Neural cell (in vitro differentiated cells): ENCODE results near the gene CDK6. TPM values are rescaled to one million over a fixed set of nuclear protein-coding genes. Genes with fewer than 3 reads are reported as not detected.

Experiments
- H2AFZ ChIP-seq: fragments of 200-600, 300-800 bp; sonication (generic), shearing (Covaris generic); 2 replicates; pipeline ENCODE4 v1.6.0; 2014; ENCODE audit warnings: low read depth, mild to moderate bottlenecking, antibody characterized with exemption, low read length, moderate library complexity
- H3F3A ChIP-seq: fragments of 200-600 bp; shearing (Covaris generic); 2 replicates; pipeline ENCODE4 v1.6.1; 2016; ENCODE audit warnings: mild to moderate bottlenecking, moderate library complexity, mixed read lengths, antibody characterized with exemption, low read length; ENCODE audit not compliant: insufficient read depth, poor library complexity, severe bottlenecking
- H3K27ac ChIP-seq: fragments of 200-600, 300-800 bp; sonication (generic), shearing (Covaris generic); 2 replicates; pipeline ENCODE4 v1.5.1; 2014; ENCODE audit warnings: mild to moderate bottlenecking, low read length, moderate library complexity
- H3K27me3 ChIP-seq: fragments of 300-800, 200-600 bp; sonication (generic), shearing (Covaris generic); 2 replicates; pipeline ENCODE4 v1.6.0; 2014; ENCODE audit warnings: mild to moderate bottlenecking, low read depth, low read length, moderate library complexity; ENCODE audit not compliant: insufficient read depth
- H3K36me3 ChIP-seq: fragments of 300-800, 200-600 bp; sonication (generic), shearing (Covaris generic); 2 replicates; pipeline ENCODE4 v1.5.1; 2014; ENCODE audit warnings: mild to moderate bottlenecking, antibody characterized with exemption, low read length, moderate library complexity; ENCODE audit not compliant: insufficient read depth
- H3K4me2 ChIP-seq: fragments of 300-800, 200-600 bp; sonication (generic), shearing (Covaris generic); 2 replicates; pipeline ENCODE4 v1.6.0; 2014; ENCODE audit warnings: mild to moderate bottlenecking, low read length
- H3K4me3 ChIP-seq: fragments of 300-800, 200-600 bp; sonication (generic), shearing (Covaris generic); 2 replicates; pipeline ENCODE4 v1.5.1; 2014; ENCODE audit warnings: mild to moderate bottlenecking, low read length, moderate library complexity
- H3K79me2 ChIP-seq: fragments of 200-600 bp; shearing (Covaris generic); replicated peaks from 2 replicates; pipeline ENCODE4 v1.6.0; 2014; ENCODE audit warnings: mild to moderate bottlenecking, low read length, moderate library complexity; ENCODE audit not compliant: insufficient read depth
- H3K9ac ChIP-seq: fragments of 300-800, 200-600 bp; sonication (generic), shearing (Covaris generic); 2 replicates; pipeline ENCODE4 v1.6.1; 2016; ENCODE audit warnings: mild to moderate bottlenecking, low read length, mixed read lengths
- H3K9me2 ChIP-seq: fragments of 200-600 bp; shearing (Covaris generic); 2 replicates; pipeline ENCODE4 v1.6.1; 2016; ENCODE audit warnings: mild to moderate bottlenecking, low read length, mixed read lengths; ENCODE audit not compliant: insufficient read depth
- H3K9me3 ChIP-seq: fragments of 200-600, 300-800 bp; sonication (generic), shearing (Covaris generic); 2 replicates; pipeline ENCODE4 v1.6.1; 2016; ENCODE audit warnings: mild to moderate bottlenecking, mixed run types, low read length, moderate library complexity, mixed read lengths
- H4K20me1 ChIP-seq: fragments of 200-600 bp; shearing (Covaris generic); 2 replicates; pipeline ENCODE4 v1.6.1; 2016; ENCODE audit warnings: mild to moderate bottlenecking, mixed run types; ENCODE audit not compliant: insufficient read depth
- EP300 ChIP-seq: fragments of 450-650 bp; conservative IDR thresholded peaks from 2 replicates; pipeline ENCODE4 v1.6.1; 2014; ENCODE audit warnings: antibody characterized with exemption, mild to moderate bottlenecking, moderate library complexity; ENCODE audit not compliant: poor library complexity, severe bottlenecking
- EZH2 ChIP-seq: fragments of 200-600, 300-800 bp; shearing (Covaris generic), sonication (generic); IDR thresholded peaks from 2 replicates; pipeline ENCODE4 v1.6.1; 2014; ENCODE audit warnings: antibody characterized with exemption, low read length, borderline replicate concordance, mild to moderate bottlenecking; ENCODE audit not compliant: insufficient read depth, poor library complexity, severe bottlenecking
- MXI1 ChIP-seq: fragments of 450-650 bp; conservative IDR thresholded peaks from 2 replicates; pipeline ENCODE4 v1.6.1; 2014; ENCODE audit warnings: antibody characterized with exemption, mild to moderate bottlenecking; ENCODE audit not compliant: poor library complexity, severe bottlenecking
- POLR2AphosphoS5 ChIP-seq: IDR thresholded peaks from 2 replicates; pipeline ENCODE4 v1.6.1; 2012
- RAD21 ChIP-seq: fragments of 450-650 bp; conservative IDR thresholded peaks from 2 replicates; pipeline ENCODE4 v1.6.1; 2014; ENCODE audit warnings: antibody characterized with exemption, mild to moderate bottlenecking, moderate library complexity
- SMC3 ChIP-seq: fragments of 450-650 bp; conservative IDR thresholded peaks from 2 replicates; pipeline ENCODE4 v1.6.1; 2014; ENCODE audit warnings: antibody characterized with exemption, mild to moderate bottlenecking, moderate library complexity; ENCODE audit not compliant: poor library complexity
- TAF1 ChIP-seq: IDR thresholded peaks from 2 replicates; pipeline ENCODE4 v1.6.1; 2012; ENCODE audit warnings: low read depth
- polyA plus RNA-seq: library from polyadenylated mRNA; depleted of rRNA; stranded (reverse); fragments of >200 nt; gene quantifications from 2 replicates; pipeline ENCODE4 v1.2.3, GENCODE V29; 2014
- TF ChIP-seq, protein P1 (sequence below): fragments of 450-650 bp; IDR thresholded peaks from 2 replicates; pipeline ENCODE4 v1.5.1; 2014; ENCODE audit warnings: antibody characterized with exemption, mild to moderate bottlenecking, moderate library complexity; ENCODE audit not compliant: poor library complexity, severe bottlenecking
- TF ChIP-seq, protein P2 (sequence below): IDR thresholded peaks from 2 replicates; pipeline ENCODE4 v1.6.1; 2012; ENCODE audit warnings: borderline replicate concordance

The CDK6 gene
- polyA plus RNA-seq, 1 donor from 2014 or later: 4.1 TPM

DNA sequence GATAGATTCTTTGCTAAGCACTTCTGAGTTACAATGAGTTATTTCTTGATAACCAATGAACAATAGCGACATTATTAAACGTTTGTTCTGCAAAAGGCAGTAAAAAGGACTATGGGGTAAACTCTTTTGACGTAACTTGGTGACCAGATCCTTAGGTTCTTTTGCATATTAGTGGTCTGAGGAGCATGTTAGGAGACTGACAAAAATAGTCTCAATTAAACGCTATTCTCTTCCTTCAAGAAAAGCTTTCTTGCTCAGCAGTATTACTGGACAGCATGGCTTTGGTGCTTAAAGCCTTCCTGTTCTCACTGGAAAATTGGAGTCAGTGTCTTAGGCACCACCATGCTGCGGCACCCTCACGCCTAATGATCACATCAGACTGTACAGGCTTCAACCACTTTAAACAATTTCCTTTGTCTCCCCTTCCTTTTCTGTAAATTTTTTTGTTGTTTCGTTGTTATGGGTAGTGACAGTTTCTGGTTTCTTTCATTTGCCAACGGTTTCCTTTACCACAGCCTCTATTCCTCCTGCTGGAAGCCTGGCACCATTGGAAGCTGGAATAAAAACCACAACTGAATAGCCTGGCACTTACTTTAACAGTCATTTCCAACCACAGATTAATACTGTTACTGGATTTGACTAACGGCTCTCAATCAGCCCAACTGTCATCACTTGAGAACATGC lies 197.0 kb downstream of the CDK6 start:
- H3K9ac ChIP-seq: no peak overlapping the region
- no peaks in the 10 kb centered on the region for H3K9me2 ChIP-seq

DNA sequence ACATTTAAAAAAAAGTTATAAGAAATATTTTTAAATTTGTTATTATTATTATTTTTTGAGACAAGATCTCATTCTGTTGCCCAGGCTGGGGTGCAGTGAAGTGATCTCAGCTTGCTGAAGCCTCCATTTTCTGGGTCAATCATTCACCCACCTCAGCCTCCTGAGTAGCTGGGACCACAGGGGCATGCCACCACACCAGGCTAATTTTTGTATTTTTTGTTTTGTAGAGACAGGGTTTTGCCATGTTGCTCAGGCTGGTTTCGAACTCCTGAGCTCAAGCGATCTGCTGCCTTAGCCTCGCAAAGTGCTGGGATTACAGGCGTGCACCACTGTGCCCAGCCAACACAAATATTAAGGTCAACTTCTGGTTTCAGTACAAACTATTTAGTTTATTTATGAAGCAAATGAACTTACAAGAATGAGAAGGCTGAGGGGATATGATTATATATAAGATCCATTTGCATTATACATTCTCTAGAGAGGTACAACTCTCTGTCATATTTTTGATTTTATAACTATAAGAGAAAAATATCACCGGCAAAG lies 200.3 kb downstream of the CDK6 start:
- Histone ChIP-seq H3K9me3 (no peaks in the 10 kb centered on the region), H3K27me3 (no peaks in the 10 kb centered on the region), H3K4me3 (no peak overlapping the region), H2AFZ (no peak overlapping the region), H3K79me2 (no peaks in the 10 kb centered on the region), H3K36me3 (no peaks in the 10 kb centered on the region), H3K9ac (no peak overlapping the region), H3F3A (no peaks in the 10 kb centered on the region), H4K20me1 (no peaks in the 10 kb centered on the region), H3K27ac (no peak overlapping the region), H3K4me2 (no peak overlapping the region), H3K9me2 (no peaks in the 10 kb centered on the region)
- TF ChIP-seq TAF1 (no peak), POLR2AphosphoS5 (no peak), MXI1 (no peak), RAD21 (no peak), EP300 (no peak), SMC3 (no peak), EZH2 (no peak)
- TF ChIP-seq, protein P1, sequence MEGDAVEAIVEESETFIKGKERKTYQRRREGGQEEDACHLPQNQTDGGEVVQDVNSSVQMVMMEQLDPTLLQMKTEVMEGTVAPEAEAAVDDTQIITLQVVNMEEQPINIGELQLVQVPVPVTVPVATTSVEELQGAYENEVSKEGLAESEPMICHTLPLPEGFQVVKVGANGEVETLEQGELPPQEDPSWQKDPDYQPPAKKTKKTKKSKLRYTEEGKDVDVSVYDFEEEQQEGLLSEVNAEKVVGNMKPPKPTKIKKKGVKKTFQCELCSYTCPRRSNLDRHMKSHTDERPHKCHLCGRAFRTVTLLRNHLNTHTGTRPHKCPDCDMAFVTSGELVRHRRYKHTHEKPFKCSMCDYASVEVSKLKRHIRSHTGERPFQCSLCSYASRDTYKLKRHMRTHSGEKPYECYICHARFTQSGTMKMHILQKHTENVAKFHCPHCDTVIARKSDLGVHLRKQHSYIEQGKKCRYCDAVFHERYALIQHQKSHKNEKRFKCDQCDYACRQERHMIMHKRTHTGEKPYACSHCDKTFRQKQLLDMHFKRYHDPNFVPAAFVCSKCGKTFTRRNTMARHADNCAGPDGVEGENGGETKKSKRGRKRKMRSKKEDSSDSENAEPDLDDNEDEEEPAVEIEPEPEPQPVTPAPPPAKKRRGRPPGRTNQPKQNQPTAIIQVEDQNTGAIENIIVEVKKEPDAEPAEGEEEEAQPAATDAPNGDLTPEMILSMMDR: no peak
- TF ChIP-seq, protein P2, sequence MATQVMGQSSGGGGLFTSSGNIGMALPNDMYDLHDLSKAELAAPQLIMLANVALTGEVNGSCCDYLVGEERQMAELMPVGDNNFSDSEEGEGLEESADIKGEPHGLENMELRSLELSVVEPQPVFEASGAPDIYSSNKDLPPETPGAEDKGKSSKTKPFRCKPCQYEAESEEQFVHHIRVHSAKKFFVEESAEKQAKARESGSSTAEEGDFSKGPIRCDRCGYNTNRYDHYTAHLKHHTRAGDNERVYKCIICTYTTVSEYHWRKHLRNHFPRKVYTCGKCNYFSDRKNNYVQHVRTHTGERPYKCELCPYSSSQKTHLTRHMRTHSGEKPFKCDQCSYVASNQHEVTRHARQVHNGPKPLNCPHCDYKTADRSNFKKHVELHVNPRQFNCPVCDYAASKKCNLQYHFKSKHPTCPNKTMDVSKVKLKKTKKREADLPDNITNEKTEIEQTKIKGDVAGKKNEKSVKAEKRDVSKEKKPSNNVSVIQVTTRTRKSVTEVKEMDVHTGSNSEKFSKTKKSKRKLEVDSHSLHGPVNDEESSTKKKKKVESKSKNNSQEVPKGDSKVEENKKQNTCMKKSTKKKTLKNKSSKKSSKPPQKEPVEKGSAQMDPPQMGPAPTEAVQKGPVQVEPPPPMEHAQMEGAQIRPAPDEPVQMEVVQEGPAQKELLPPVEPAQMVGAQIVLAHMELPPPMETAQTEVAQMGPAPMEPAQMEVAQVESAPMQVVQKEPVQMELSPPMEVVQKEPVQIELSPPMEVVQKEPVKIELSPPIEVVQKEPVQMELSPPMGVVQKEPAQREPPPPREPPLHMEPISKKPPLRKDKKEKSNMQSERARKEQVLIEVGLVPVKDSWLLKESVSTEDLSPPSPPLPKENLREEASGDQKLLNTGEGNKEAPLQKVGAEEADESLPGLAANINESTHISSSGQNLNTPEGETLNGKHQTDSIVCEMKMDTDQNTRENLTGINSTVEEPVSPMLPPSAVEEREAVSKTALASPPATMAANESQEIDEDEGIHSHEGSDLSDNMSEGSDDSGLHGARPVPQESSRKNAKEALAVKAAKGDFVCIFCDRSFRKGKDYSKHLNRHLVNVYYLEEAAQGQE: no peak

More for the DNA sequence above, 197.0 kb downstream of the CDK6 start:
- Histone ChIP-seq H3K27me3 (no peaks in the 10 kb centered on the region), H4K20me1 (no peaks in the 10 kb centered on the region), H3K36me3 (no peaks in the 10 kb centered on the region), H2AFZ (no peak overlapping the region), H3K27ac (no peak overlapping the region), H3K4me3 (no peak overlapping the region), H3K4me2 (no peak overlapping the region), H3K79me2 (no peaks in the 10 kb centered on the region), H3F3A (no peaks in the 10 kb centered on the region), H3K9me3 (no peaks in the 10 kb centered on the region)
- no peak for TF ChIP-seq EZH2

DNA sequence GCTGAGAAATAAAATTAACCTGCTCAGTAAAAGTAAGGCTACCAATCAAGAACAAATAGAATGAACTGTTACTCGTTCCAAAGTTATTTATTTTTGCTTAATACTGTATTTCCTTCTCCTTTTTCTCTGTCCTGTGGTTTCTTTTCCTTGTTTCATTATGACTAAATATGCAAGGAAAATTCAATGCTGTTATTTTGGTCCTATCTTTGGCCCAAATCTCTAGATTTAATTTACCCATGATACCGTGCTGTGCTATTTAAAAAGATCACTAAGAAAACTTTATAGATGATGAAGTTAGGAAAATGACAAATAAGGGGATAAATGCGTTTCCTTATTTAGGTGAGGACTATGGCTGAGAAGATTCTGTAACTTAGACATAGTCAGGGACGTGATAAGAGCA lies 200.8 kb downstream of the CDK6 start:
- H3K36me3 ChIP-seq: no peaks in the 10 kb centered on the region
- H3K9ac ChIP-seq: no peak overlapping the region
- H3F3A ChIP-seq: no peaks in the 10 kb centered on the region
- no peaks in the 10 kb centered on the region for H3K27me3 ChIP-seq
- no peaks in the 10 kb centered on the region for H4K20me1 ChIP-seq
- TF ChIP-seq, protein P1: no peak
- no peak for TF ChIP-seq TAF1
- no peak for TF ChIP-seq EZH2
- TF ChIP-seq, protein P2: no peak
- no peak for TF ChIP-seq RAD21
- TF ChIP-seq MXI1: no peak
- TF ChIP-seq POLR2AphosphoS5: no peak
- no peak for TF ChIP-seq EP300
- TF ChIP-seq SMC3: no peak
- H3K79me2 ChIP-seq: no peaks in the 10 kb centered on the region
- no peak overlapping the region for H3K4me2 ChIP-seq
- no peaks in the 10 kb centered on the region for H3K9me2 ChIP-seq
- no peak overlapping the region for H3K4me3 ChIP-seq
- H3K27ac ChIP-seq: no peak overlapping the region
- no peaks in the 10 kb centered on the region for H3K9me3 ChIP-seq
- H2AFZ ChIP-seq: no peak overlapping the region
